AG09319 (cell line): ENCODE measurements around the gene PLAAT2.

ENCODE experiments used
- DNase-seq: peaks from one replicate; pipeline ENCODE4 v3.0.0-alpha.2; 2010; ENCODE audit warnings: low read depth; ENCODE audit errors: extremely low read depth
- CTCF ChIP-seq: IDR thresholded peaks from 2 replicates; pipeline ENCODE4 v1.5.1; 2011; ENCODE audit warnings: low read depth, mild to moderate bottlenecking, inconsistent platforms, low read length, moderate library complexity

Gene PLAAT2

DNA sequence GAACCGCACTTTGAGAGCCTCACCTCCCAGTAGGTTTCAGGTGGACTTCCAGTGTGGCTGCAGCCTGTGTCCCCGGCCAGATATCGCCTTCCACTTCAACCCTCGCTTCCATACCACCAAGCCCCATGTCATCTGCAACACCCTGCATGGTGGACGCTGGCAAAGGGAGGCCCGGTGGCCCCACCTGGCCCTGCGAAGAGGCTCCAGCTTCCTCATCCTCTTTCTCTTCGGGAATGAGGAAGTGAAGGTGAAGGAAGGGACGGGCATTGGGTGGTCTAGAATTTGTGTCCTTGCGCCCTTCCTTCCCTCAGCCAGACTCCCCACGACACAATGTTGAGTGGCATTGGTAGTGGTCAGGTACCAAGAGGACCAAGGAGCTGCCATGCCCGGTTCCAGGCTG is 54.4 kb downstream of the PLAAT2 start:
- no peak for DNase-seq
- no peak for TF ChIP-seq CTCF

- TF ChIP-seq CTCF = peak; percentile 27
- DNase-seq = no peak
These were observed 55.2 kb downstream of the PLAAT2 start for GRCh38 chr11:63508009-63508408.

DNA sequence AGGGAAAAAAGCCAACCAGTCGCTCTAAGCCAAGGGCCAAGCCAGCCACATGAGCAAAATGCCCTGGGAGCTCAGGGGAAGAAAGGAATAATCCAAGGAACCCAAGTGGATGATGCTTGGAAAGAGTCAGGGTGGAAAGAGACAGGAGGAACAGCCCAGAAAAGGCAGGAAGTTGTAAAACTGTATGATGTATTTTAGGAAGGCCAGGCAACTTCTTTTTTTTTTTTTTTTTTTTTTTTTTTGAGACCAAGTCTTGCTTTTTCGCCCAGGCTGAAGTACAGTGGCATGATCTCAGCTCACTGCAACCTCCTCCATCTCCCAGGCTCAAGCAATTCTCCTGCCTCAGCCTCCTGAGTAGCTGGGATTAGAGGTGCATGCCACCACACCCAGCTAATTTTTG is 55.7 kb downstream of the PLAAT2 start:
- TF ChIP-seq CTCF = no peak
- DNase-seq = no peak

DNA sequence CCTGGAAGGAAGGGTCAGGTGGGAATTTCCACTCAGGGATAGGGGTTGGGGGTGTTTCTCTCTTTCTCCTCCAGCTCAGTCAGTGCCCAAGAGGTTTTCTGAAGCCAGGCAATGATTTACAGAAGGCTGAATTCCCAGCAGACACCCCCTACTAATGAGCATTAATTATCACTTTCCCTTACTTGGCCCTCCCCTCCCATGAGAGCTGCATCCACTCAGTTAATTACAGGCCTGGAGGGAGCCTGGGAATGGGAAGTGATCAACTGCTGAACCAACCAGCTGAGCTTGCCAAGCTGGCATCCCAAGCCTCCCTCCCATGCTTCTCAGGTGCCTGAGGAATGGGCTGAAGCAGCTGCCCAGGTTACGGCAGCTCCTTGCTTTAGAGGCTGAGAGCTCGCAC is 56.3 kb downstream of the PLAAT2 start:
- no peak for TF ChIP-seq CTCF
- DNase-seq = no peak

DNA sequence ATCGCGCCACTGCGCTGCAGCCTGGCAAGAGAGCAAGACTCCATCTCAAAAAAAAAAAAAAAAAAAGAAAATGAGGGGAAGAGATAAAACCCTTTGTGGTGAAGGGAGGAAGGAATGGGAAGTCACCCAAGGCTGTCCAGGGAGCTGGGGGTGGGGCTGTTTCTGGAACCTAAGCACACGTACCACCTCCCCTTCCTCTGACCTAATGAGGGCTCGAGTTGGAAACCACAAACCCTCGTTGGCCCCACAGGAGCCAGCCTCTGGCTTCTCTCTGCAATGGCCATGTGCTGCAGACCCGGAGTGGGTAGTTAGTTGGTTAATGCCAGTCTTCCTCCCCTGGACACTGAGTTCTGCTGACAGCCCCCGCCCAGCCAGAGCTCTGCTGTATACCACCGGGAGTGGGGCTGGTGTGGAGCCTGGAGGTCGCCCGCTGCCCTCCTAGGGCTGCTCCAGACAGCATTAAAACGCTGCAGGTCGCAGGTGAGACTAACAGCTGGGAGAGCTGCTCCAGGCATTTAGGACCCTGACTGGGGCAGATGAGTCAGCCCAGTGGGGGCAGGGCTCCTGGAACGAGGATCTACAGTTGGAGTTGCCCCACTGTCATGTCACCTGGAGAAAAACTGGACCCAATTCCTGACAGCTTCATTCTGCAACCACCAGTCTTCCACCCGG is 57.2 kb downstream of the PLAAT2 start, which contains the start of gene LGALS12:
Gene LGALS12, plus strand, starts transcription at position 228 of the 672 bp plus-strand sequence. Its CDS starts 375 bp downstream, at position 603.
- TF ChIP-seq CTCF = no peak
- no peak for DNase-seq

- no peak for DNase-seq
- TF ChIP-seq CTCF = no peak
These were observed 58.1 kb downstream of the PLAAT2 start for GRCh38 chr11:63504933-63505586.

- no peak for TF ChIP-seq CTCF
- DNase-seq = no peak
These were observed 59.1 kb downstream of the PLAAT2 start for GRCh38 chr11:63504054-63504453.
